HTERT RPE-1 (cell line): ENCODE data around the gene DMPK.

Source experiments
- in situ Hi-C: fragments of 300-500 bp; cut with MboI; formaldehyde crosslinking; loops from 4 replicates; pipeline ENCODE4 v1.14.3; 2020; ENCODE audit warnings: low sequenced_read_pairs

DMPK gene

GRCh38 chr19:45782162-45782691, at the start of gene DMPK:
Gene DMPK (minus strand): TSS chr19:45782490. CDS start chr19:45782352, 138 bp downstream.
- in situ Hi-C loops: no loop called here

- in situ Hi-C loops: no loop called here
Measured at GRCh38 chr19:45828945-45829344, 46.7 kb upstream of the DMPK start.

GRCh38 chr19:45828523-45828922, 46.2 kb upstream of the DMPK start:
- in situ Hi-C loops: no loop called here

GRCh38 chr19:45827459-45828093, 45.3 kb upstream of the DMPK start:
- in situ Hi-C loops: no loop called here

GRCh38 chr19:45826934-45827333, 44.6 kb upstream of the DMPK start:
- in situ Hi-C loops: no loop called here

GRCh38 chr19:45825917-45826893, 43.9 kb upstream of the DMPK start:
- in situ Hi-C loops: no loop called here

- in situ Hi-C loops: no loop called here
Measured at GRCh38 chr19:45825263-45825605, 42.9 kb upstream of the DMPK start.

- in situ Hi-C loops: no loop called here
Measured at GRCh38 chr19:45824531-45825262, 42.4 kb upstream of the DMPK start.

- in situ Hi-C loops: no loop called here
Measured at GRCh38 chr19:45824041-45824471, 41.8 kb upstream of the DMPK start.

GRCh38 chr19:45823182-45823581, 40.9 kb upstream of the DMPK start:
- in situ Hi-C loops: no loop called here

GRCh38 chr19:45822716-45823115, 40.4 kb upstream of the DMPK start:
- in situ Hi-C loops: no loop called here

- in situ Hi-C loops: no loop called here
Measured at GRCh38 chr19:45821570-45821969, 39.3 kb upstream of the DMPK start.

GRCh38 chr19:45821103-45821521, 38.8 kb upstream of the DMPK start:
- in situ Hi-C loops: no loop called here

- in situ Hi-C loops: no loop called here
Measured at GRCh38 chr19:45820413-45821102, 38.3 kb upstream of the DMPK start.

GRCh38 chr19:45819769-45820168, 37.5 kb upstream of the DMPK start:
- in situ Hi-C loops: no loop called here

GRCh38 chr19:45817725-45818301, 35.5 kb upstream of the DMPK start:
- in situ Hi-C loops: no loop called here

GRCh38 chr19:45817010-45817724, 34.9 kb upstream of the DMPK start:
- in situ Hi-C loops: no loop called here

GRCh38 chr19:45816236-45817009, 34.1 kb upstream of the DMPK start:
- in situ Hi-C loops: no loop called here
